IPS DF 4.7 (cell line): ENCODE results near the gene ARL2.

Experiments used
- DNase-seq: peaks from one replicate; pipeline ENCODE4 v3.0.0-alpha.2; 2013; ENCODE audit warnings: low spot score; ENCODE audit errors: extremely low read depth

Gene ARL2

GRCh38 chr11:65045061-65045460 is 31.1 kb downstream of the ARL2 start:
- DNase-seq = no peak

- DNase-seq = no peak
These were observed 31.8 kb downstream of the ARL2 start for GRCh38 chr11:65045728-65046127.

GRCh38 chr11:65047581-65048422 is 33.8 kb downstream of the ARL2 start:
- DNase-seq = no peak

- no peak for DNase-seq
These were observed 37.5 kb downstream of the ARL2 start for GRCh38 chr11:65051398-65051858.

- DNase-seq = no peak
These were observed 40.0 kb downstream of the ARL2 start for GRCh38 chr11:65053827-65054508.

GRCh38 chr11:65055538-65055937 is 41.6 kb downstream of the ARL2 start:
- no peak for DNase-seq

- DNase-seq = no peak
These were observed 43.0 kb downstream of the ARL2 start for GRCh38 chr11:65056999-65057398.

- DNase-seq = no peak
These were observed 43.6 kb downstream of the ARL2 start for GRCh38 chr11:65057526-65057925.

GRCh38 chr11:65058012-65058411 is 44.1 kb downstream of the ARL2 start:
- DNase-seq = no peak

- no peak for DNase-seq
These were observed 44.6 kb downstream of the ARL2 start, which contains the start of gene NAALADL1 for GRCh38 chr11:65058419-65059054. Gene NAALADL1, minus strand, starts transcription at chr11:65058553. Its CDS starts 32 bp downstream, at chr11:65058521.

GRCh38 chr11:65059523-65059922 is 45.6 kb downstream of the ARL2 start:
- no peak for DNase-seq

GRCh38 chr11:65059959-65060824 is 46.2 kb downstream of the ARL2 start:
- DNase-seq = no peak

- DNase-seq = no peak
These were observed 47.0 kb downstream of the ARL2 start for GRCh38 chr11:65060913-65061408.

- no peak for DNase-seq
These were observed 49.6 kb downstream of the ARL2 start for GRCh38 chr11:65063532-65063931.

- no peak for DNase-seq
These were observed 50.9 kb downstream of the ARL2 start for GRCh38 chr11:65064847-65065240.

- no peak for DNase-seq
These were observed 51.9 kb downstream of the ARL2 start for GRCh38 chr11:65065851-65066250.

GRCh38 chr11:65066315-65066714 is 52.4 kb downstream of the ARL2 start:
- DNase-seq = no peak

- DNase-seq = no peak
These were observed 52.9 kb downstream of the ARL2 start for GRCh38 chr11:65066805-65067291.

- no peak for DNase-seq
These were observed 53.5 kb downstream of the ARL2 start for GRCh38 chr11:65067446-65067845.

- no peak for DNase-seq
These were observed 55.3 kb downstream of the ARL2 start for GRCh38 chr11:65069217-65069616.
